Activated CD4-positive, alpha-beta T cell treated with anti-CD3 and anti-CD28 coated beads for 24 hours (primary cell): Measurements from ENCODE around the gene COQ4.
A peak's percentile ranks its signal among the peaks of the same experiment; 100 is the strongest.

Experiments used
- DNase-seq, 2 donors: peaks; one replicate each; pipeline ENCODE4 v3.0.0-alpha.2; 2020; ENCODE audit warnings: low read depth in 2 of 2

The COQ4 gene

DNA sequence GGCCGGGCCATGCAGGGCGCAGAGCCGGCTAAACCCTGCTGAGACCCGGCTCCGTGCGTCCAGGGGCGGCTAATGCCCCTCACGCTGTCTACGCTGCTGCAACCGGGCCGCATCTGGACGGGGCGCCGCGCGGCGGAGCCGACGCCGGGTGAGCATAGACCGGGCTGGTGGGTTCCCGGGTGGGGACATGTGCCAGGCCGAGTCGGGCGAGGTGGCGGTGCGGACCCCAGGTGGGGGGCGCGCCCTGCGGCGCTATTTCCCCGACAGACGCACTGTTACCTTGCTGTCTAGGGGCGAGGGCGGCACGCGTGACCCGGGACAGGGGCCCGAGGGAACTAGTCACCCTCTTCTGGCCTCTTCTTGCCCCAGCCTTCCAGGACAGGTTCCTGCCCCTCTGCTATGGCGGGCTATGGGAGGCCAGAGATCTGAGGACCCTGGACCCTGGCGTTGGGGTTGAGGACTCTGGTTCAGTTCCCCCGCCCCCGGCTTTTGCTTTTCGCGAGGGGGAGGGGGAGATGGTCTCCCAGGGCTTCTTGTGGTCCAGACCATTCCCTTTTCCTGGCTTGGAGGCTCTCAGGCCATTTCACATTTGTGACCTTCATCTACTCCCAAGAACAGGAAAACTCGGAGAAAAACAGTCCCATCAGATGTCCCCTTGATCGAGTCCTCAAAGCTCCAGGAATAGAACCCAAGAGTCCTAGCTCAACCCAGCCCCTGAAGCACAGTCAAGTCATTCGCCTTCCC, 18.2 kb downstream of the COQ4 start:
- no peak for DNase-seq

DNA sequence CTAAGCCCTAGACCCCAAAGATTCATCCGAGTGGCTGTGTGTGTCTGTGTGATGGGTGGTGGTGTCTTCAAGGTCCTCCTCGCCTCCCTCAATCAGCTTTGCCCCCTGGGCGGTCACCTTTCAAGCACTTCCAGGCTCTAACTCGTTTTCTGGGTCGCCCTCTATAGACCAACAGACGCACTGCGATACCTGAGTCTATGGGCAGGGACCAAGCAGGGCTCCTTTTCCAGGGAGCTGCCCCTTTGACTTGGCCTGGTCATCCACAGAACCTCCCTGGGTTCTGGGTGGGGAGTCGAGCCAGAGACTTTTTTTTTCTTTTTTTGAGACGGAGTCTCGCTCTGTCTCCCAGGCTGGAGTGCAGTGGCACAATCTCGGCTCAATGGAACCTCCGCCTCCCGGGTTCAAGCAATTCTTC, 18.8 kb downstream of the COQ4 start:
- DNase-seq: peak; percentile 48 to 61

DNA sequence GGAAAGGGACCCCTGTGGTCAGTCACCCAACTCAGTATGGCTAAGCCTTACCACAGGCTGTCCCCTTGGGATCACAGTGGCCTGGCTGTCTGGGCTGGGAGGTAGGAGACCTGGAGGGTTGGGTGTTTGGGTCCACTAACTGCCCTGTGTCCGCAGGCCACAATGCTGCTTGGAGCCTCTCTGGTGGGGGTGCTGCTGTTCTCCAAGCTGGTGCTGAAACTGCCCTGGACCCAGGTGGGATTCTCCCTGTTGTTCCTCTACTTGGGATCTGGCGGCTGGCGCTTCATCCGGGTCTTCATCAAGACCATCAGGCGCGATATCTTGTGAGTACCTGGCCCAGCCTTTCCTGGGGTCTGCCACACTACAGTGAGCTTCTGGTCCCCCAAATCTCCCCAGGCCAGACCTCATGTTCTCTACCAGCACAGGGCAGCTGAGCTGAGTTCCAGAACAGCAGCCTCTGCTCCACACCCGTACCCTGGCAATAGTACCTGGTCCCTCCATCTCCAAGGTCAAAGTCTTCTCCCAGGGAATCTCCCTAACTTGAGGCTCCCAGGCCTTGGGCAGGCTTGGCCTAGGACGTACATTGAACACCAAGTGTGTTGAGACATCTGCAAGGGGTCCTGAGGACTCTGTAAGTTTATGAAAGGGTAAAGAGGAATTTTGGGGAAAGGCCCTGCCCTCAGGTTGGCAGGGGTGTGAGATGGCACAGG, 20.5 kb downstream of the COQ4 start:
- no peak for DNase-seq

DNA sequence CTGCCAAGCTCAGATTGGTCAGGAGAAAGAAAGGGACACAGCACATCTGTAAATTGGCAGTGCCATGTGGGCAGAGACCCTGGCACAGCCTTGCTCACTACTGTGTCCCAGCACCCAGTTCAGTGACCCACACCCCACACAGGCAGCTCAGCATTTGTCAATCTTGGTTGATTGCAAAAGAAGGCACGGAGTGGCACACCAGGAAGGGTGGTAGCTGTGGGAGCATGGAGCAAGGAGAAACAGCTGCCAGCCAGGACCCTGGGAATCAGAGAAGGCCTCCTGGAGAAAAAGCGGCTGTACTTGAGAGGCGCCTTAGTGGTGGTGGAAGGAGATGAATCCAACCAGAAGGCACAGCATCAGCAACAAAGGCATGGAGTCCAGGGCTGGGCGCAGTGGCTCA, 21.2 kb downstream of the COQ4 start:
- DNase-seq: no peak

DNA sequence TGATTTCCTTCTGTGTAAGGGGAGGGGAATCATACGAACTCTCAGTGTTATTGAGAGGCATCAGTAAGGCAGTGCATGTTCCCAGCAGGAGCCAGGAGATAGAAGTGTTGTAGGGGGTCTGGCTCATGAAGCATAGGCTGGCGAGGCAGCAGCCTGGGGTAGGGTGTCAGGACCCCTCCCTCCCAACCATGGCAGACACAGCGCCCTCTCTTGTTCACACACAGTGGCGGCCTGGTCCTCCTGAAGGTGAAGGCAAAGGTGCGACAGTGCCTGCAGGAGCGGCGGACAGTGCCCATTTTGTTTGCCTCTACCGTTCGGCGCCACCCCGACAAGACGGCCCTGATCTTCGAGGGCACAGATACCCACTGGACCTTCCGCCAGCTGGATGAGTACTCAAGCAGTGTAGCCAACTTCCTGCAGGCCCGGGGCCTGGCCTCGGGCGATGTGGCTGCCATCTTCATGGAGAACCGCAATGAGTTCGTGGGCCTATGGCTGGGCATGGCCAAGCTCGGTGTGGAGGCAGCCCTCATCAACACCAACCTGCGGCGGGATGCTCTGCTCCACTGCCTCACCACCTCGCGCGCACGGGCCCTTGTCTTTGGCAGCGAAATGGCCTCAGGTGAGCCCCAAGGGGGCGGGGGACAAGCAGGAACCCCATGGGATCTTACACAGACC, 22.4 kb downstream of the COQ4 start:
- DNase-seq: no peak

DNA sequence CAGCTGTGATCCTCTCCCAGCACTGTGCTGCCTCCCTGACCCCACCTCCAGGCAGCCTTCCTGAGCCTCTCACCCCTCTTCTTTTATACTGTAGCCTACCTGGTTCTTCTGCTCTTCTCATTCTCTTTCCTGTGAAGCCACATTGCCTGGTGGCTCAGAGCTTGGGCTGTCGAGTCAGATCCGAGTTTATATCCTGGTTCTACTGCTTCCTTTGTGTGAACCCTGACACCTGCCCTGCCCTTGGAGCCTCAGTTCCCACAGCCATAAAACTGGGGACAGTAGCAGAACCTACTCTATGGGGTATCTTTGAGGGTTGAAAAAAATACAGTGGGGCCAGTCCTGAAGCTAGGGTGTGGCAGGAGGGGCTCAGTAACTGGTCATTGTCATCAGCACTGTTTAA, 26.5 kb downstream of the COQ4 start:
- no peak for DNase-seq

DNA sequence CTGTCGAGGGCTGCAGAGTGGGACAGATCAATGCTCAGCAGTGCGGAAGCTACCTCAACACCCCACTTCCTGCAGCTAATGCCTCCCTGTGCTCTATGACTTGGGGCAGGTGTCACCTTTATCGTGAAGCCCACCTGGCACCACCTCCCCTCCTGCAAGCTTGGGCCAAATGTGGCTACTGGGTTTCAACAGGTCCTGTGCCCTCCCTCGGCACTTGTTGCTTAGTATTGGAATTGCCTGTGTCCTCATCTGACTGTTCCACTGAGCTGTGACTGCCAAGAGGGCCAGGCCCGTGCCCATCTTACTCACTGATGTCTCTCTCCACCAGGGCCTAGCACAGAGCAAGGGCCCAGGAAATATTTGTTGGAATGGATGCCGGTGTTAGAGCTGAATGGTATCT, 27.1 kb downstream of the COQ4 start:
- no peak for DNase-seq

DNA sequence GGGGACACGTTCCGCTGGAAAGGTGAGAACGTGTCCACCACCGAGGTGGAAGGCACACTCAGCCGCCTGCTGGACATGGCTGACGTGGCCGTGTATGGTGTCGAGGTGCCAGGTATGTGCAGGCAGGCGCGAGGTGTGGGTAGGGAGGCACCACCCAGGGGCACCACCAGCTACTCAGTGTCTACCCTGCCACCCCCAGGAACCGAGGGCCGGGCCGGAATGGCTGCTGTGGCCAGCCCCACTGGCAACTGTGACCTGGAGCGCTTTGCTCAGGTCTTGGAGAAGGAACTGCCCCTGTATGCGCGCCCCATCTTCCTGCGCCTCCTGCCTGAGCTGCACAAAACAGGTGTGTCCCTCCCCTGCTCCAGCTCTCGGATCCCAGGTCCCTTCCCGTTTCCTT, 32.8 kb downstream of the COQ4 start:
- DNase-seq: no peak

DNA sequence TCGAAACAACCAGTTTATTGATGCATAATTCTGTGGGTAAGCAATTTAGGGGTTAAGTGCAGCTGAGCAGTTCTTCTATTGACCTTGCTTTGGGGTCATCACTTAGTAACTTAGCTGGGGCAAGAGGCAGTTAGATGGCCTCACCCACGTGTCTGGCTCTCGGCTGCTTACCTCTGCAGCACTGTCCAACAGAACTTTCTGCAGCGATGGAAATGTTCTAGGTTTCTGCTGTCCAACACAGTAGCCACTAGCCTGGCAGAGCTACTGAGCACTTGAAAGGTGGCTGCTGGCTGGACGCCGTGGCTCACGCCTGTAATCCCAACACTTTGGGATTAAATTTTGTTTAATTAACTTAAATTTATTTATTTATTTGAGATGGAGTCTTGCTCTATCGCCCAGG, 35.5 kb downstream of the COQ4 start:
- no peak for DNase-seq

DNA sequence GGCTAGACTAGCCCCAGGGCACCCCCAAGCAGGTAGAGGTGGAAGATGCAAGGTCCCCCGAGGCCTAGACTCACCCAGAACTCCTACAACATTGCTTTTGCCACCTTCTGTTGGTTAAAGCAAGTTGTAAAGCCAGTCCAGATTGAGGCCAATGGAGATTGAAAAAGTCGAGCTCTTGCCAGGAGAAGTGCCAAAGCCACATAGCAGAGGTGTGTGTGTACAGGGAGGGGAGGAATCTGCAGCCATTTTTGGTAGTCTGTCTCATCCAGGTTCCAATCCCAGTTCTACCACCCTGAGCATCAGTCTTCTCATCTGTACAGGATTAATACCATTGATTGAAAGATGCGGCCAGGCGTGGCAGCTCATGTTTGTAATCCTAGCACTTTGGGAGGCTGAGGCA, 36.2 kb downstream of the COQ4 start:
- no peak for DNase-seq

DNA sequence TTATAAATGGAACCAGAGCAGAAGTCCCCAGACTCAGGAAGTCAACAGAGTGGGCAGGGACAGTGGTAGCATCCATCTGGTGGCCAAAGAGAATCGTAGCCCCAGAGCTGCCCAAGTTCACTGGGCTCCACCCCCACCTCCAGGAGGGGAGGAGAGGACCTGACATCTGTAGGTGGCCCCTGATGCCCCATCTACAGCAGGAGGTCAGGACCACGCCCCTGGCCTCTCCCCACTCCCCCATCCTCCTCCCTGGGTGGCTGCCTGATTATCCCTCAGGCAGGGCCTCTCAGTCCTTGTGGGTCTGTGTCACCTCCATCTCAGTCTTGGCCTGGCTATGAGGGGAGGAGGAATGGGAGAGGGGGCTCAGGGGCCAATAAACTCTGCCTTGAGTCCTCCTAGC, 38.2 kb downstream of the COQ4 start:
- no peak for DNase-seq

DNA sequence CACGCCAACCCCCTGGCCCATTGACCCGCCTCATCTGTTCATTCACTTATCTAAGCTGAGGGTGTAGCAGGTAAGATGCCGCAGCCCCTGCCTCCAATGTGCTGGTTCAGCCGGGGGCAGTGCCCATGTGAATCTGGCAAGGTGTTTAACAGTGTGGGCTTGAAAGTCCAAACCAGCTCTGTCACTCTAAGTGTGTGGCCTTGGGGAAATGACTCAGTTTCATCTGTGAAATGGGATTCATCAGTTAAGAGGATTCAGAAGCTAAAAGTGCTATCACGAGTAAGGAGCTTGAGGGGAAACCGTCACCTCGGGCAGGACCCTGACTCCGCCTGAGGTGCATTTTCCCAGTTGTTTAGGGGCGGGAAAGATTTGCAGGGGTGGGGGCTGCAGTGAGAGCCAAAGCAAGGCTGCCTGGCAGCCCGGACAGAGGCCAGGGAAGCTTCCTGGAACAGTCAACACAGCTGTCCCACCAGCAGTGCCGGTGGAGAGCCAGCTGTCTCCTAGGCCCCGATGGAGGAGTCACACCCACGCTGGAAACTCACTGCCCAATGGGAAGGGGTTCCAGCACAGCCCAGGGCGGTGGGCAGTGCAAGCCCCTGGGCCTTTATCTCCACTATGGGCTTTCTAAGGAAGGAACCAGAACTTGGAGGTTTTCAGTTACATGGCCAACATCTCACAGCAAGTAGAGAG, 38.8 kb downstream of the COQ4 start:
- DNase-seq: no peak

DNA sequence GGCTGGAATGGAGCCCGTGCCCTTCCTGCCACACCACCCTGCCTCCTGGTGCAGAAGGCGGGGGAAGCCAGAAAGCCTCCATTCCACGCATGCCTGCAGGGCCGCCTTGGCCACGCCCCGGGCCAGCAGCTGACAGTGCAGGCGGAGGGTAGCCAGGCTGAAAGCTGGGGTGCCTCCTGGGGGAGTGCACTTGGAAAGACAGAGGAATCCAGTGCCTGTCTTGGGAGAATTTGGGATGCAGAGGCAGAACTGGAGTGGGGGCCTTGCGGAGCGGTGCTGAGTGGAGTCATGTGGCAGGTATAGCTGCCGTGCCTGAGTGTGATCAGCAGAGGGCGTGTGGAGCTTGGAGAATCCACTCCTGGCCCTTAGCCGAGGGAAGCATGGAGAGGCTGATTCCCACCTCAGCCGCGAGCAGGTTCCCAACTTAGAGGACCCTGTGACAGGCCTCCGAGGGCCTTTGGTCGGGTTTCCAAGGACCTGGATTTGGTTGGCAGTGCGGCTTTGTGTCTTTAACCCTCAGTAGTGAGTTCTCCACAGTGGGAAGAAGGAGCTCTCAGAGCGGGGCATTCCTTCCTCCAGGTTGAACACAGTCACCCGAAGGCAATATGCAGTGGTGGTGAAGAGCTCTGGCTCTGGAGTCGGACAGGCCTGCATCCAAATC, 39.5 kb downstream of the COQ4 start:
- DNase-seq: peak in 1 of 2 donors; percentile 53

DNA sequence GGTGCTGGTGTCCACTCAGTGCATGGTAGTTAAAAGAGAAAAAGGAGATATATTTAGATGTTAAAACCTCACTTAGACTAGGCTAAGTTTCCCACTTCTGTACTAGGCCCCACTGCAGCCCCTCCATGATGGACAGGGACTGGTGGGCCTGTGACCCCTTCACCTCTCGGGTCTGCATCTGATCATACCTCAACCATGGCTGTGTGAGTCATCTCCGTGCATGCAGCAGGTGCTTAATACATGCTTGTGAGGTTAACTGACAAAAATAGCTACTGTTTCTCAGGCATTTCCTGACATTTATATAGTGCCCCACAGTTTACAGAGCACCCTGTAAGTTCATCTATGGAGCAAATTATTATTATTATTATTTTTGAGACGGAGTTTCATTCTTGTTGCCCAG, 40.1 kb downstream of the COQ4 start:
- no peak for DNase-seq

DNA sequence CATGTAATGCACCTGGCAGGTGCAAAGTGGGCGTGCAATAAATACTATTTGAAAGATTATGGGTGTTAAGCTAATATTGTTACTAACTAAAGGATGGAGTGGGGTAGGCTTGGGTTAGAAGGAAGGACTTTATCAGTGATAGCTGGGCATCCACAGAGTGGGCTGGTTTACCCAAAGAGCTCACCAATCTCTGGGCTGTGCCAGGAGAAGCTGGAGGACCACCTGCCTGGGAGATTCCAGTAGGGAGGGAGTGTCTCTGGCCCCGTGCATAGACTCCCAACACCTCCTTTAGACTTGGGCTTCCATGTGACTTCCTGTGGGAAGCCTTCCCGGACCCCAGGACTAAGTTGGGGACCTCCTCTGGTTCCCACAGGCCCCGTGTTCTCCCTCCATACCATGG, 42.9 kb downstream of the COQ4 start:
- DNase-seq: no peak

DNA sequence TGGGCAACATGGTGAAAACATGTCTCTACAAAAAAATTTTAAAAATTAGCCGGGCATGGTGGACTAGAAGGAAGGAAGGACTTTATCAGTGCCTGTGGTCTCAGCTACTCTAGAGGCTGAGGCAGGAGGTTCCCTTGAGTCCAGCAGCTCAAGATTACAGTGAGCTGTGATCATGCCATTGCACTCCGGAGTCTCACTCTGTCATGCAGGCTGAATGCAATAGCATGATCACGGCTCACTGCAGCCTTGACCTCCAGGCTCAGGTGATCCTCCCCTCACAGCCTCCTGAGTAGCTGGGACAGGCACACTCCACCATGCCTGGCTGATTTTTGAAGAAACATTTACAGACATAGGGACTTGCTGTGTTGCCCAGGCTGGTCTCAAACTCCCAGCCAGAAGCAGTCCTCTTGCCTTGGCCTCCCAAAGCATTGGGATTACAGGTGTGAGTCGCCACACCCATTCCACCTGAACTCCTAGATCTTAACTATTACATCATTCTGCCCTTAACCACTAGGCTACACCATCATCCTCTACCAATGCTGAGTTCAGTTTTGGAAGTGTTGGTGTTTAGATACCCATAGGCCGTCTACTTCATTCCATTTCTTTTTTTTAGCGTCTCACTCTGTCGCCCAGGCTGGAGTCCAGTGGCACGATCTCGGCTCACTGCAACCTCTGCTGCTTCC, 46.5 kb downstream of the COQ4 start:
- DNase-seq: no peak

DNA sequence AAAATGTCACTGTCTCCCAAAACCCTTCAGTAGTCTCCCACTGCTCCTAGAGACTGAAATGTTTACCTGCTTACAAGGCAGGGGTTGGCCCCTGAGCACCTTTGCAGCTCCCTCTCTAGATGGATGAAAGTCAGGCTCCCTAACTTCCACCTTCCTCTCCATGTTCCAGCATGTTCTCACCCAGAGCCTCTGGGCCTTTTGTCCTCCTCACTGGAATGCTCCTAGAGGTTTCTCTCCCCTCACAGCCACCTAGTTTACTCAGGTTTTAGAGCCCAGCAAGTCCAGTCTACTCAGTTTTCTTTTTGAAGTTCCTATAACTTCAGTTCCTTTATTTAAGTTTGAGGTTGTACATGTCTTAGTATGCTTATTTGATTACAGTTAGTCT, 47.7 kb downstream of the COQ4 start:
- DNase-seq: no peak

DNA sequence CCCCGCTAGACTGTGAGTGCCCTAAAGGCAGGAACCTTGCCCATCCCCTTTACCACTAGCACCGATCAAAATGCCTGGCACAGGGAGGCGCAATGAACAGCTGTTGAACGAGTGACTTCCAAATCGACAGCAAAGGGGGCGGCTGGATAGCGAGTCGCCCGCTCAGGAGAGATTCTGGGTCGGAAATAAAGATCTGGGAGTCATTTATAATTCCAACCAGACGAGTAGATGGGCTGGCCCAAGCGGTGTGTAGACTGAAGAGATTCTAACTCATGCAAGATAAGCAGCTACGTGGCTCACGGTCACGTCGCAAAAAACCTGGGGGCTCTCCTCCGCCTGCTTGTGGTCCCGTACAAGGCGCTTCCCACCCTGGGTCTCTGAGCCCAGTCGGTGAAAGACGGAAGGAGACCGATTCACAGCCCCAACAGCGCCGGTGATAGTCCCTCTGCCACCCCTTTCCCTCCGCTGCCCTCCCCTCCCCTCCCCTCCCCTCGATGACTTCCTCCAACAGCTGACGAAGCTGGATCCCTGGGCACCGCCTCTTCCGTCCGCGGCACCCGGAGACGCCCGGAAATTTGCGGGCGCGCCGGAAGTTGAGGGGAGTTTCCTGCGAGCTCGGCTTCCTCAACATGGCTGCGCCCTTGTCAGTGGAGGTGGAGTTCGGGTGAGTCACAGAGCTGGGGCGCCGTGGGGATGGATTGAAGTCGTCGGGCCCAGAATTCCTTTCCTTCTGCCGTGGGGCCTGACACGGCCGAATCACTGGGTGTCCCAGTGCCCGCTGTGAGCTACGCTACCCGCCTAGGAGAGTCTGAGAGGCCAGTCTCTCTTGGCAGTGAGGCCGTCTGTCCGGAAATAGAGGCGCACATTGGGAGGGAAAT, 48.4 kb downstream of the COQ4 start, which contains the start of gene URM1:
Gene URM1, plus strand, starts transcription at position 623 of the 878 bp plus-strand sequence. Its CDS starts 7 bp downstream, at position 630.
- peak; percentile 91 to 92 for DNase-seq

DNA sequence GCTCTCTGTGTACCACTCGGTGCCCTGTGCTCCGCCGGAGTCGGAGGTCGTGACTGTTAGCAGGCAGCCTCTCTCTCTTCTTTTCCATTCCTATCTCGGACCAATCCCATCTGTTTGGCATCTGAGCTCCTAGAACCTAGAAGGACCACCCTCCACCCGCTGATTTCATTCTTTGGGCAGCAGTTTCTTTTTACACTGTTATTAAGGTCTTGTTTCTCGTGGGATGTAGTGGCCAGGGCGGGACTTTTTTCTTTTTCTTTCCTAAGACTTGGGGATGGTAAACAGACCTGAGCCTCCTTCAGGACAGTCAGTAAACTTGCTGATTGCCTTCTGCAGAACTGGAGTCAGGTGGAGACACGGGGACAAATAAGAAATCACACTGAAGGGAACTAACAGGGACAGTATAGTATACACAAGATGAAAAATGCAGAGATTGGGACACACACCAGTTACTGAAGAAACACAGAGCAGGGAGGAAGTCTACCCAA, 49.0 kb downstream of the COQ4 start:
- DNase-seq: no peak

DNA sequence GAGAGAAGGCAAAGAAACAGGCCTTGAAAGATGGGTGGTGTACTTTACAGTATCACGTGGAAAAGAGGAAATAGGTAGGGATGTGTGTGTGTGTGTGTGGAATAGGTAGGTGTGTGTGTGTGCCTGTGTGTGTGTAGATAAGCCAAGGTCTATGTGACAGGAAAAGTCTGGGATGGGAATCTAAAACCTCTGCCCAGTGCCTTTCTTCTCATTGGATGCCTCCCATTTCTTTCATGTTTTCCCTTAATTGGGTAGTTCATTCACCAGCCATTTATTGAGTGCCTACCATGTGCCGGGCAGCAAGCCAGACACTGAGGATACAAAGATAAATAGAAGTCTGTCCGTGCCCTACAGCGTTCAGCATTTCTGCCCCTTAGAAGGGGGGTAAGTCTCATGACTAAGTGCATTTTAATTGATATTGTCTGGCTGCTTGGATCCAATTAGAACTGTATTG, 49.6 kb downstream of the COQ4 start:
- no peak for DNase-seq
